HG03432 (cell line): ENCODE results near the gene PPP2R2C.

Experiments
- ATAC-seq: cut with Tn5 transposase; IDR thresholded peaks from one replicate; pipeline ENCODE4 v1.9.1; 2021; ENCODE audit warnings: mild to moderate bottlenecking, moderate library complexity; ENCODE audit not compliant: unreplicated experiment

The PPP2R2C gene

DNA sequence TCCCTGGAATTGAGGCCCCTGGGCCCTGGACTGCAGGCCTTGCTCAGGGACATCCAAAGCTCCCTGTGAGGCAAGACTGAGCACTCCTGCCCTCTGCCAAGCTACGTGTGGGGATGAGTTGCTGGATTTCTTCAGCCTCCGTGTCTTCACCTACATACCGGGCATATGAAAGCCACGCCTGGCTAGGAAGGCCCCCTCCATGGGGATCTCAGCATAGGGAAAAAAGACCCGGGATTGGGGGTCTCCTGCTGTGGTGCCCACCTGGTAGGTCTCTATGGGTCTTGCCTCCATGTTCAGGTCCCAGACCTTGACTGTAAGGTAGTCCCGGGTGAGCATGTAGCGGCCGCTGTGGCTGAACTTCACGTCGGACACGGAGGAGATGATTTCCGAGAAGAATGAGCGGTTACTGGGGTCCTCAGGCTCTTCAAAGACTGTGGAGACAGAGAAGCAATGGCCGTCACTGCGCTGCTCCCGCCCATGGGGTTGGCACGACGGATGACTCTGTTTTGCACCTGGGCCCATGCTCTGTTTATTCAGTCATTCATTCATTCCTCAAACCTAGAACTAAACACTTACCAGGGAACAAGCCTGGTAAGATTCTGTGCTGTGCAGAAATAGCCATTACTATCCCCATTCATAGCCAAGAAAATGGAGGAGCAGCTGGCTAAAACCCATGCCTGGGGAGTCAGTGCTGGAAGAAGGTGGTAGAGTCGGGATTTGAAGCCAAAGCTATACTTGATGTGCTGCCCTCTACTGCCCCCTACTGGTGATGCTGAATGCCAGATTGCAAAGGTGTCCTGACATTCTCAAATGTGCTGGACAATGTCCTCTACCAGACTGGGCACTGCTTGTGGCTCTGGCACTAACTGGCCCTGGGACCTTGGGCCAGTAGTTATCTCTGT lies 138.9 kb downstream of the PPP2R2C start:
- no peak for ATAC-seq

DNA sequence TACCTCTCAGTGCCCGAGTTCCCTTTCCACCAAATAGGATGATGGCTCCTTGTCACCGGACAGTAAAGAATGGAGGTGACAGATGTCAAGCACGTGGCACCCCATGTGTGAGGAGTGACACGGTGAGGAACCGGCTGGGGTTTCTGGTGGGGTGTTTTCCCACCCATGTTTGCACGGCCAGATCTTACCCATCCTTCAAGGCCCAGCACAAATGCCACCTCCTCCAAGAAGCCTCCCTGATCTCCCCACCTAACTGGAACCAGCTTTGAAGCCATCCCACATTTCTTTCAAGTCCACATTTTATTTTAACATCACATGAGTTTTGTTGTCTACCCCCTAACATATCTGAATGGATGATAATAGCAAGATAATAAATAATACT lies 139.8 kb downstream of the PPP2R2C start:
- ATAC-seq: no peak

DNA sequence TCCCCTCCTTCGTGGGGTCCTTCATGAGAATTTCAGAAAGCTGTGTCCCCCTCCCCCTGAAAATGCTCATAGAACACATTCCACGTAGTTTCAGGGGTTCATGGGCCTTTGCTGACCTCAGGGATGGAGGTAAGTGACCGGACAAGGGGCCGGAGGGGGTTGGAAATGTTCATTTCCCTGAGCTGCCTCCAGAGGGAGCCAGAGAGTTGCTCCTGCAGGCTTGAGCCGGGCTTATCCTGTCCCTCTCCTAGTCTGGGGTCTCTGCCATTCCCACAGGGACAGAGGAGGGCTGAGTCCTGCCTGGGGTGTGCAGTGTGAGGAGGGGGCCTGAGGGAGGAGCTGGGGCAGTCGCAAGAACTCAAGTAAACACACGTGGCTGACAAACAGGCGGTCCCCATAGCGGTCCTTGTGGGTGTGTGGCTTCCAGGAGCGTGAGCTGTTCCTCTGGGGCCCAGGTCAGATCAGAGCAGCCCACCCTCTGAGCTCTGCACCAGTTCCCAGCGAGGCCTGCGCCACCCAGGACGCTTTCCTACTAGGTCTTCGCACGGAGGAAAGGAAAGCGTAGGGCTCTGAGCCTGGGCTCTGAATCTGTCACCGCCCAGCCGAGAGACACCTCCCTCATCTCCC lies 140.3 kb downstream of the PPP2R2C start:
- no peak for ATAC-seq

DNA sequence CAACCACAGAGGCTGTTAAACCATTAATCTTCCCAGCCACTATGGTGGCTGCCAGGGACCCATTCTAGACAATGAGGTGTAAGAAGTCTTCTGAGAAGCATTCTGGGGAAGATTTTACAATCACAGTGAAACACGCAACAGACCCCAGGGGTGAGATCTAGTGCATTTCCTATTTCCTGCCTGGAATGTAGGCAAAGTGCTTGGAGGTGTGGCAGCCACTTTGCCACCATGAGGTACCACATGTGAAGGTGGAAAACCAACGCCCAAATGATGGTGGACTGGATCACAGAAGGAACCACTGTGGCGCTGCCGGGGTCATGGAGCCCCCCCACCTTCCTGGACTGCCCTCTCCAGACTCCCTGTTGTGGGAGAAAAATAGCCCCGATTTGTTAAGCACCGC lies 140.9 kb downstream of the PPP2R2C start:
- no peak for ATAC-seq

DNA sequence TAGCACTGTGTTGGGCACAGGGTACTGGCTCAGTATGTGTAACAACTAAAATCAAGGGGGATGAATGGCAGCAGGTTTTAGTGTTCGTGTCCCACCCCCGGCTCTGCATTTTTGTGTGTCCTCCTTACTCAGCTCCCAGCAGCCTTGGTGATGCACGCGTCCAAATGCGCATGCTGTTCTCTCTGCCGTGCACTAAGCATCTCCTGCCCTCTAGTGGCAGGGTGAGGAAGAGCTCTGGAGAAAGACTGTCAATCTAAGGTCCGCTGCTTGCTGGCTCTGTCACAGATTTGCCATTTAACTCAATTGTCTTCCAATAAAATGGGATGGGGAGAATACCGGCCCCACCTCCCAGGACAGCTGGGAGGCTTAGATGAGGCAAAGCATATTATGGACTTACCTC lies 141.4 kb downstream of the PPP2R2C start:
- no peak for ATAC-seq

DNA sequence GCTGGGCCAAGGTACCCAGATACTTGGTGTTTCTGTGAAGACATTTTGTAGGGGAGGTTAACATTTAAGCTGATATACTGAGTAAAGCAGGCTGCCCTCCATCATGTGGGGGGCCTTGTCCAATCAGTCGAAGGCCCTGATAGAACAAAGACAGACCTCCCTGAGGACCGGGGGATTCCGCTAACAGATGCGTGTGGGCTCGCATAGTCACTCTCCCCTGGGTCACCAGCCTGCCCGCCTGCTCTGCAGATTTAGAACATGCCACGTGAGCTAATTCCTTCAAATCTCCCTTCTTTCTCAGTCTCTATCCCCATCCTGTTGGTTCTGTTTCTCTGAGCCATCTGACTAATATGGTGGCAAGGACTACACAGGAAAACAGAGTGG lies 142.0 kb downstream of the PPP2R2C start:
- no peak for ATAC-seq

DNA sequence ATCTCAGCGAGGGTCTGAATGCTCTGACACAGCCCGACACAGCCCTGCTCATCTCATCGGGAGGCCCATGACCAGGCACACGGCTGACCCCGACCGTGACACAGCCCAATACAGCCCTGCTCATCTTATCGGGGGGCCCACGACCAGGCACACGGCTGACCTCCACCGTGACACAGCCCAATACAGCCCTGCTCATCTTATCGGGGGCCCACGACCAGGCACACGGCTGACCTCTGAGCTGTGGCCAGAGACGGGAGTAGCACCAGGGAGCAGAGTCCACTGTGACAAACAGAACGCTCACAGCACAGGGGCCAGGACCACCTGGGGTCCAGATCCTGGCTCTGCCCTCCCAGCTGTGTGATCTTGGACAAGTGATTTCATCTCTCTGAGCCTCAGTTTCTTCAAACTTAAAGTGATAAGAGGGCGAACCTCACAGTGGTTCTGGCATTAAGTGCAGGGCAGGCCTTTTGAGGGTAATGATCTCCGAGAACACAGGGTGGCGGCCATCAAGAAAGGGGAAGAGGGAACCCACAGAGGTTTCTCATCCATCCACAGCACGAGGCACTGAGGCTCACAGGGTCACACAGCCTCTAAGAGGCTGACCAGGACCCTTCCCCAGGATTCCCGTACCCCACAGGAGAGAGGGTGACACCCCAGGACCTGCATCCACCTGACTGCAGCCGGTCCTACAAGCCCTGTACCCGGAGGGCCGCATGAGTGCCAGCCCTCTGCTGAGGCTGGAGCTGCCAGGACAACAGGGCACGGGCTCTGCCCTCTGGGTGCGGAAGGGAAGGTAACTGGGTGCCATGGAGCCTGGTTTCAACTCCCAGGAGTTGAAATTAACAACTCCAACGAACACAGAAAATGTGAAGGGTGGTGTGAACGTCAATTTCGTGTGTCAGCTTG lies 142.7 kb downstream of the PPP2R2C start:
- ATAC-seq: peak; percentile 35

DNA sequence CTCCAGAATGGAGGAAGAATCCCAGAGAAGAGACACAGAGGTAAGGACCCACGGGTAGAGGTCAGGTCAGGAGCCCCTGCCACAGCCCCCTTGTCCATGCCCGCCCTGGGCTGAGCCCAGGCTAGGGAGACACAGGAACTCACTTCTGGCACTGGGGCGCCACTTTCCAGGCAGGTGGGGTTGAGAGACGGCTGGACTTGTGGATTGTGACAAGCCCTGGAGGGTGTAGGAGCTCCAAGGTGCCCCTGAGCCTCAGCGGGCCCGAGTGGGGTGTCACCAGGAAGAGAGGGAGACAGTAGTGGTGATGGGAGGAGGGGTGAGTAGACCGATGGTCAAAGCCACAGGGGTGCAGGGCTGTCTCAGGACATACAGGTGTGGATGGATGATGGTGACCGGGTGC lies 143.9 kb downstream of the PPP2R2C start:
- no peak for ATAC-seq

DNA sequence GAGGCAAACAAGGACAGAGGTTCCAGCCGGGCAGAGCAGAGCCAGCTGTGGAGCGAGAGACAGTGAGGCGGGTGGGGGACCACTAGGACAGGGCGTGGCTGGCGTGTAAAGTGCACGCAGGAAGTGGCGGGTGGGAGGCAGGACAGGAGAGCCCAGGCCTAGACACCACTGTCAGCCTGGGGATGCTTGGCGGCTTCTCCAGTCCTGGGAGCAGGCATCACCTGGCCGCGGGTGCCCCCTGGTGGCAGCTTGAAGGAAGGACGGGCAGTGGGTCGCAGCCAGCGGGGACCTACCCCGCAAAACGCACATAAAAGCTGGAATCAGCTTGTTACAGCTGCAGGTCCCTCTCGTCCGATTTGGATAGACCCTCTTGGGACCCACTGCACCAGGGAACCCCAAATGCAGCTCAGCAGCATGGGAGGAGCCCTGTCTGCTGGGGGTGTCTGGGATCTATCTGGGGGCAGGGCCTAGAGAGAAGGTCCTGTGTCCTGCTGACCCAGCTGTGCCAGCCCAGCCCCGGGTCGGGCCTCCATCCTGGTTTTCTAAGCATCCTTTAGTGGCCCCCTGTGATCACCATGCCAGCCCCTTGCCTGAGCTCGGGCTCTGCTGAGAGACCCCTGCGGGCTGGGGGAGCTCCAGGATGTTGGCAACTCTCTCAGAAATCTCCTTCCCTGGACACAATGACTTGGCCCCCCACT lies 145.0 kb downstream of the PPP2R2C start:
- ATAC-seq: no peak

DNA sequence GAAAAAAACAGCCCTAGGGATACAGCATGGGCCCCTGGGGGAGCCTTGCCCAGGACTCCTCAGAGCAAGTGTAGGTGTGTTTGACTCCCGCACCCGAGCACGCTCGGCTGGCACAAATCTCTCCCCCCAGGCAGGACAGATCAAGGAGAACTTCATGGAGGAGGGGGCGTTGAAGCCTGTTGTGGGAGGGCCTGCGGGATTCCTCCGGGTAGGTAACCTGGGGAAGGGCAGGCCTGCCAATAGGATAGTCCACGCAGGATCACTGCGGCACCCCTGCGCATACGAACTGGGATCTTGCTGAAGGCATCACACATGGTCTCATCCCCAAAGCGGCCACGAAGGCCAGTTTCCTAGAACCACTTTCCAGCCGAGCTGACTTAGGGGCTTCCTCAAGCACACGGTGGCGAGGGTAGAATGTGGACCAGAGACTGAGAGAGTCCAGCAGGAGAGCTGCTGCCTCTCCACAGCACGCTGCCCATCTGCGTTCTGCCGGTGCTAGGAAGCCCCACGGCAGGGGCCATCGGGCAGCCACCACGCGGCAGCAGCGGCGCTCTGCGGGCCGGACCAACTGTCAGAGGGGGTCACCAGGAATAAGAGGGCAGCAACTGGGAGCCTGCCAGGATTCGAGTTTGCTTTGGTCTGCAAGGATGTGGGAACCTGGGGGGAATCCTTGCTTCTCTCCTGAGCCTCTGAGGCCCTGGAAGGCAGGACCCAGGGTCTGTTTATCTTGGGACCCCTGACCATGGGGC lies 145.9 kb downstream of the PPP2R2C start:
- ATAC-seq: no peak

DNA sequence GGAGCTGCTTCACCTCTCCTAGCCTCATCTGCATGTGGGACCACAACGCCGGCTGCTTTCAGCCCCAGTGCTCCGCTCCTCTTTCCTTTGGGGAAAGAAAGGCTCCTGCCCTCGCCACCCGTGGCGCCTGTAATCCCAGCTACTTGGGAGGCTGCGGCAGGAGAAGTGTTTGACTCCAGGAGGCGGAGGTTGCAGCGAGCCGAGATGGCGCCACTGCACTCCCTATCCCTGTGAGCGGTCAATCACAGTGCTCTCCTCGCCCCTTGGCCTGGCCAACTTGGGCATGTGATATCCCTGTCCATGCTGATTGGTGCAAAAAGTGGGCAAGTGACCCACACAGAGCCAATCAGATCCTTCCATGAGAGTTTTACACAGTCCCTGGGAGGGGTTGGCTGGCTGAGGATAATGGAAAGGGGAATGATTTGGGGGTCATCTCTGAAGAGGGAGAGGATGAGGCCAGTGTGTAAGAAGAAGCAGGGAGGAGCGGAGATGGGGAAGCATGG lies 146.6 kb downstream of the PPP2R2C start:
- no peak for ATAC-seq

DNA sequence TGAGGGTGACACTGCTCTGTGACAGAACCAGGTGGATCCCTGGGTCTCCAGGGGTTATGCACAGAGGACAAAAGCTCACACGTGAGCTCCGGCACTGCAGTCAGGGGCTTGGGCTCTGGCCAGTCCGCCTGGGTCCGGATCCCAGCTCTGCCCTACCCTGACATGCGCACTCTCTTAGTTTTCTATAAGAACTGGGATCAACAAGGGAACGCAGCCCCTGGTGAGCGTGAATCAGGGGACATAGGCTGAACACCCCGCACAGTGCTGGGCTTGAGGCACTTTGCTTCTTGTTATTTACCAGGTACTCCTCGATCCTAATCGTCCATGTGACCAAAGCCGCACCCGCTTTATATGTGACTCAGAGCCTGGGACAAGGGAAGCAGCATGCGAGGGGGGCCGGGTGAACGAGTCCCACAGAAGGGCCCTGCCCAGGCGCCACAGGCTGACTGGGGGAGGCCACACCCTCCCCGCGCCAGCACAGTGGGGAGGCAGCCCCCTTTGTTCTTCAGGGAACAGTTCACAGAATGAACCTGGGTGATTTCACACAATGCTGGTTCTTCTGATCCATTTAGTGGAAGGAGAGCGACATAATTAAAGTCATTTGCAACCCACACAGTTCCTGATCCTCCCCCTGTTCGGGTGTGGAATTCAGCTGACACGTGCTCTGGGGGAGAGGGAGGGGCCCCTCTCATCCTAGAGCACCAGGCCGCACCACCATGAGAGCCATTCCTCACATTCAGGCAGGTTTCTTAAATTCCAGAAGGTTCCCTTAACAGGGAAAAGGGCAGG lies 147.2 kb downstream of the PPP2R2C start:
- ATAC-seq: no peak

DNA sequence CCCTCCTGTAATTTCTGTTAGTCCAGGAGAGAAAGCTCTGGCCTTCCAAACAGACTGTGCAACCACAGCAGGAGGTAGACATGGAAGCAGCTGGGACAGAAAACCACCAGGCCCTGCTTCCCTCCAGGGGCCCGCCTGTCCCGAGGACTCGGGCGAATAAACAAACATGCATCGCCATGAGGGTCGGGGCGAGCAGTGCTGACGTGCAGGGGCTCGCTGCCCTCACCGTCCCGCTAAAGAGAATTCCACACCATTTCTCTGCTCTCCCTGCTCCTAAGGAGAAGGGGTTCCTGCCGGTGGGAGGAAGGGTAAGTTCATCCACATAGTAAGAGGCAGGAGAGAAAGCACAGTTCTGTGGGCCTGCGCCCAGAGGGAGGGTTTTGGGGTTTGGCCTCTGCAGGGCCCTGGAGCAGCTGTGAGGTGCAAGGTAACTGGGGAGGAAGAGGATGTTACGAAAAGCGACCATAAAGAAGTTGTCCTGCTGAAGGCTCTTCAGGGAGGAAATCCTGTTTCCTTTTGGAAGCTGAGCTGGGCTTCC lies 147.9 kb downstream of the PPP2R2C start:
- no peak for ATAC-seq

DNA sequence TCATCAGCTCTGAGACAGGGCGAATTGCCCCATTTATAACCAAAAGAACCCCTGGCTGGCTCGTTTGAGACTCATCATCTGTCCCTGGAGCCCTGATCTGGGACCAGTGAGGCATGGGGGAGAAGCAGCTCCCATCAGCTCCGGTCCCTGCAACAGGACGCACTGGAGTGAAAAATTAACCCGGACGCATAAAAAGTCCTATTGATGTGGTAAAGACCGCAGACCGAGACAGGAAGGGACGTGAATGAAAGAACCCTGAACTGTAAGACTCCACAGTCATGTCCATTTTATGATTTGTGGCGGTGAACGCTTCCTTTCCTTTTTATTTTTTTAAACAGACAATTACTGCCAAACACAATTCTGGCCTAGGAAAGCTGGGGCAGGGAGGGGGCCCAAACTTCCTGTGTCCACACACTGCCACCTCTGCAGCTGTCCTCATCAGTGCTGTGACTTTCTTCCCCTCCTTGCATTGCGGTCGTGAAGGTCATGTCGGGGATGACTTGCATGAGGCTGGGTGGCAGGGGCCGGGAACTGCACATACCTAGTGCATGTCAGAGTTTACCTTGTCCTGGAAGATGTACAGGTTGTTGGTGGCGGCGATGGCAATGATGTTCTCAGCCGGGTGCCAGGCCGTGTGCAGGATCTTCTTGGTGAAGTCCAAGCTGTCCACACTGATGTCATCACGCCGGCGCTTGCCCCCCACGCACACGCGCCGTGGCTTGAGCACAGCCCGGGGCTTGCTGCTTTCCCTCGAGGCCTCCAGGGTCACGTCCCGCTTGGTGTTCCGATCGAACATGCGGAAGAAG lies 149.4 kb downstream of the PPP2R2C start:
- peak; percentile 51 for ATAC-seq

DNA sequence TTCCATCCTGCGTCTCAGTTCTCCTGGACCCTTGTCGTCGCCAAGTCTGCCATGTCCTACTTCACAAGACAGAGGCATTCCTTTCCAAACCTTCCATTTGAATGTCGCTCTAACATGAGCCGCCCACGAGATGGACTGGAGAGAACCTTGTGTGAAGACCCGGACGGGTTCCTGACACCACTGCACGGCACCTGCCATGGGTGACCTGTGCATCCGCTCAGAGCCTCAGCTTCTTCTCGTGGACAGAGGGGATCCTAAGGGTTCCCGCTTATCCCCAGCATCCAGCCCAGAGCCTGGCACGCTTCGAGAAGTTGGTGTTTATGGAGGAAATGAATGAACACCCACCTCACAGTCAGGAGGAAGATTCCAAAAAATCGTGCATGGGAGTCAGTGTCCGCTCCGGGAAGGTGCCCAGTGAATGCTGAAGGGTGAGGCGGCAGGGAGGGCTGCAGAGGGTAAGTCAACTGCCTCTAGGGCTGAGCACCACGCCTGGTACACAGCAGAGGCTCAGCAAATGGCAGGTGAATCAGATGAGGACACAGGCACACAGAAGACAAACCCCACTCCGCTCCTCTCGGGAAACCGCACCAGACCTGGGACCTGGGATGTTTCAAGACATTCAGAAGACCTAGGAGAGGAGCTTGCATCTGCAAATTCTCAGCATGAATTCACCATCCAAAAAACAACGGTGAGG lies 150.2 kb downstream of the PPP2R2C start:
- ATAC-seq: no peak

DNA sequence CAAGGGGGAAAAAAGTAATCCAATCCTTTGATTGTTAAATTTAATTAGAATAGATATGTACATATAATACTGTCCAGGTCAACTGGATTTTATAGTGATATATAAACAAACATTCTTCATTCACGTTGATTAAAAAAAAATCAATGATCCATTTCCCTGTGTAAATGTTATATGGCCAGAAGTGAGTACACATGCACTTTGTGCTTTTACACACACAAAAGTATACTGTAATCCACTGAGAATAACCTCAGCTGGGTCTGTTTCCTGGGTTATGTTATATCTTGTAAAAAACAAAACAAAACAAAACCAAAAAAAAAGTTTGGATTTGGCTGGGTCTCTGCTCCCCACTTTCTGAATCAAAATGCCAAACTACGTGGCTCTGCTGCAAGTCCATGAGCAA lies 151.1 kb downstream of the PPP2R2C start:
- ATAC-seq: no peak

DNA sequence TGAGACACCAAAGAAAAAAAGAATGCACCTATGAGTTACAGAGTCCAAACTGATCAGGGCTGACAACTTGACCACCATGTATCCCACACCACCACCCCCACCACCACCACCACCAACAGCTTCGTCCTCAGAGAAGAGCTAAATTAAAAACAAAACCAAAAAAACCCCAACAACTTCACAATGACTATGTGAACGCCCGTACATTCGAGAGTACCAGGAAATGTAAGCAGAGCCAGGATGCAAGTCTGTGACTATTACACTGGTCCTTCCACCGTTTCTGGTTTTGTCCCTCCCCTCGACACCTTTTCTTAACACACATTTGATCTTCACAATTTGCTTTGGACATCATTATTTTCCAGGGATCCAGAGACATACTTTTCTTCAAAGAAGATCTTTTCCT lies 151.8 kb downstream of the PPP2R2C start:
- no peak for ATAC-seq
